H1 (cell line): ENCODE measurements around the gene C2orf81. TPM values are rescaled to one million over a fixed set of nuclear protein-coding genes. Genes with fewer than 3 reads are reported as not detected.

ENCODE experiments used
- JUND ChIP-seq: IDR thresholded peaks from 2 replicates; pipeline ENCODE4 v1.6.1; 2011; ENCODE audit warnings: mild to moderate bottlenecking, improper control_type of control experiment, low read length
- KDM5A ChIP-seq: fragments of 200-600 bp; IDR thresholded peaks from 2 replicates; pipeline ENCODE4 v1.7.1; 2012; ENCODE audit warnings: mild to moderate bottlenecking, low read length, inconsistent platforms, mixed read lengths
- polyA plus RNA-seq, 7 experiments: library from polyadenylated mRNA; depleted of rRNA in 3 of 7; stranded (reverse) in 5 of 7; unstranded in 2 of 7; fragments of >200 nt in 5 of 7; fragments of 200-250 nt in 2 of 7; gene quantifications; 1 replicate in 5 of 7; 2 replicates in 1 of 7; 4 replicates in 1 of 7; pipeline versions ENCODE4 v1.2.1 to v1.2.3, GENCODE V29; 2011 to 2013; ENCODE audit warnings: missing spikeins in 2 of 7, mixed read lengths in 2 of 7
- total RNA-seq: library from RNA; stranded (reverse); fragmentation: NEBNext Ultra II Directional; extraction: Animal tissue kit (Norgen Biotek cat#: 25700); gene quantifications from 2 replicates; pipeline ENCODE4 v1.2.1, GENCODE V29; 2021

C2orf81 gene
- total and polyA plus RNA-seq, 2 of the 8 experiments (the other 6 are each of a cell fraction or from before 2014, with no cell fraction given), result 1.6 to 3.3 TPM

DNA sequence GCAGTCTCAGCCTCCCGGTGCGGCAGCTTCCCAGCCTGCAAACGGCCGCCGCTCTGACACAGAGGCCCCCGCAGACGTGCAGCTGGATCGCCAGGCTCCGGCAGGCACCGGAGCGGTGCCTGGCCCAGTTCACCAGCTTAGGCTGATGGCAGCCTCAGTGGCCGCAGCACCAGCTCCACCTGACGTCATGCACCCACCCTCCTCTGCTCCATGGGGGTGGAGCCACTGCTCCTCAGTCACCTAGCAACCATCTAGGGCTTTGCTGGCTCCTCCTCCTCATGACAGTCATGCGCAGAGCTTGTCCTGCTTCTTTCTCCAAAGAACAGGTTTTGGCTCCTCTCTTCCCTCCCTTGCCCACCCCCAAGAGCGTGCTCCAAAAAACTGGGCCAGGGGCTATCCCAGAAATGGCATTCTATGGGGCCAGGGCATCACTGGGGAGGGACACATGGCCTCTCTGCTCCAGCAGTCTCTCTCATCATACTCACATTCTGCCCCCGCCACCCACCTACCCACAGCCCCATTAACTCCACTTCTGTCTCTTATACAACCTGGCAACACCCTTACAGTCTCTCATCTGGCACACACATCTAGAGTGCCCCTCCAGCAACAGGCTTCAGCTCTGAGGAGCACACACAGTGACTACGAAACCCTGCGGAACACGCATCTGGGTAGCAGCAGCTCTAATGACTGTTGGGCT is 46.8 kb downstream of the C2orf81 start (continued):
- TF ChIP-seq JUND (peak; percentile 60; the same call in 1 of the 2 replicates), KDM5A (no peak)
- TF ChIP-seq, all 59 proteins: peak for 8
